ENCODE results near the gene NALF2. TPM values are rescaled to one million over a fixed set of nuclear protein-coding genes. Genes with fewer than 3 reads are reported as not detected.

NALF2 gene
- total RNA-seq, 1 donor from 2014 or later = not detected

- no peak for DNase-seq (ENCODE audit: low spot score)
- Mint-ChIP-seq H3K9me3 (ENCODE audit: low read depth) (peaks cover 3% of the 10 kb centered on the region), H3K4me3 (ENCODE audit: unreplicated experiment) (no peak overlapping the region), H3K36me3 (ENCODE audit: low read depth) (no peaks in the 10 kb centered on the region), H3K4me1 (ENCODE audit: low read depth) (peaks cover 3% of the 10 kb centered on the region), H3K27ac (ENCODE audit: unreplicated experiment) (no peak overlapping the region), H3K27me3 (ENCODE audit: low read depth) (peaks cover 19% of the 10 kb centered on the region)
- TF ChIP-seq CTCF (IDR thresholded peaks at IDR 0.05) = no peak
Observed at GRCh38 chrX:69504626-69505612, 793 bp downstream of the NALF2 start.

GRCh38 chrX:69505772-69506616 is 1.9 kb downstream of the NALF2 start:
- peaks cover 3% of the 10 kb centered on the region for H3K4me1 Mint-ChIP-seq (ENCODE audit: low read depth)
- peak overlapping the region; percentile 35 for H3K4me3 Mint-ChIP-seq (ENCODE audit: unreplicated experiment)
- no peak for DNase-seq (ENCODE audit: low spot score)
- H3K27me3 Mint-ChIP-seq (ENCODE audit: low read depth) = peaks cover 19% of the 10 kb centered on the region
- peak overlapping the region; percentile 42 for H3K27ac Mint-ChIP-seq (ENCODE audit: unreplicated experiment)
- H3K9me3 Mint-ChIP-seq (ENCODE audit: low read depth) = peaks cover 3% of the 10 kb centered on the region
- no peak for TF ChIP-seq CTCF (IDR thresholded peaks at IDR 0.05)
- no peaks in the 10 kb centered on the region for H3K36me3 Mint-ChIP-seq (ENCODE audit: low read depth)

- DNase-seq (ENCODE audit: low spot score) = no peak
- no peak for TF ChIP-seq CTCF (IDR thresholded peaks at IDR 0.05)
- Mint-ChIP-seq H3K9me3 (ENCODE audit: low read depth) (peaks cover 6% of the 10 kb centered on the region), H3K4me3 (ENCODE audit: unreplicated experiment) (no peak overlapping the region), H3K4me1 (ENCODE audit: low read depth) (peaks cover 3% of the 10 kb centered on the region), H3K27ac (ENCODE audit: unreplicated experiment) (no peak overlapping the region), H3K36me3 (ENCODE audit: low read depth) (no peaks in the 10 kb centered on the region), H3K27me3 (ENCODE audit: low read depth) (peaks cover 19% of the 10 kb centered on the region)
Observed at GRCh38 chrX:69506617-69507499, 2.7 kb downstream of the NALF2 start.

GRCh38 chrX:69507500-69507789 is 3.3 kb downstream of the NALF2 start:
- peaks cover 3% of the 10 kb centered on the region for H3K4me1 Mint-ChIP-seq (ENCODE audit: low read depth)
- H3K36me3 Mint-ChIP-seq (ENCODE audit: low read depth) = no peaks in the 10 kb centered on the region
- no peak overlapping the region for H3K4me3 Mint-ChIP-seq (ENCODE audit: unreplicated experiment)
- H3K9me3 Mint-ChIP-seq (ENCODE audit: low read depth) = peaks cover 6% of the 10 kb centered on the region
- no peak overlapping the region for H3K27ac Mint-ChIP-seq (ENCODE audit: unreplicated experiment)
- peaks cover 19% of the 10 kb centered on the region for H3K27me3 Mint-ChIP-seq (ENCODE audit: low read depth)
- no peak for TF ChIP-seq CTCF (IDR thresholded peaks at IDR 0.05)
- DNase-seq (ENCODE audit: low spot score) = no peak
